22Rv1 (cell line): ENCODE measurements around the gene MKLN1.

Experiments
- CTCF ChIP-seq: fragments of 450-650 bp; IDR thresholded peaks from 2 replicates; pipeline ENCODE4 v1.5.1; 2017; ENCODE audit warnings: mild to moderate bottlenecking
- ZFX ChIP-seq: fragments of 450-650 bp; IDR thresholded peaks from 2 replicates; pipeline ENCODE4 v1.6.1; 2017; ENCODE audit warnings: antibody characterized with exemption, borderline replicate concordance

DNA sequence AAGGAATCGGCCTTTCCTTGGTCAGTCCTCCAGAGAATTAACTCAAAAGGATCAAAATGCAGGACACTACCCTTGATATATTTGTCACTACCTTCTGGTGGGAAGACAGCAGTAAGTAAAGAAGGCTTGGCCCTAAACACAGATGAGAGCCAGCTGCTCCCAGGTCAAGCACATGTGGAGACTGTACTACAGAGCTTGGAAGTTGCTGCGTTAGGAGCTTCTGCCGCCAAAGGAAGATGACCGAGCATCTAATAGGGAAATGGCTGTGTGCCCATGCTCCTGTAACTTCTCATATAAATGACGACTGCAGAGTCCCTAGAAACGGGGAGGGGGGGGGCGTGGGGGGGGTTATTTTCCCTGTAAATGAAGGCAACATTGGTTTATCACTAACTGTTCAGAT is 169.8 kb downstream of the MKLN1 start:
- no peak for TF ChIP-seq CTCF
- TF ChIP-seq ZFX = no peak
